Activated T-helper 9 cell treated with anti-CD3 and anti-CD28 coated beads, Interleukin-2, amount 50 U/mL, for 16 hours (primary cell): Measurements from ENCODE around the gene IFNA8.
"Not testable (repeated sequence)": the region's sequence is repeated elsewhere in the genome, so short reads cannot be mapped to it uniquely, and the experiment has no call there.

Source experiments
- DNase-seq: peaks from one replicate; pipeline ENCODE4 v3.0.0-alpha.2; 2020; ENCODE audit warnings: low read depth

Gene IFNA8

DNA sequence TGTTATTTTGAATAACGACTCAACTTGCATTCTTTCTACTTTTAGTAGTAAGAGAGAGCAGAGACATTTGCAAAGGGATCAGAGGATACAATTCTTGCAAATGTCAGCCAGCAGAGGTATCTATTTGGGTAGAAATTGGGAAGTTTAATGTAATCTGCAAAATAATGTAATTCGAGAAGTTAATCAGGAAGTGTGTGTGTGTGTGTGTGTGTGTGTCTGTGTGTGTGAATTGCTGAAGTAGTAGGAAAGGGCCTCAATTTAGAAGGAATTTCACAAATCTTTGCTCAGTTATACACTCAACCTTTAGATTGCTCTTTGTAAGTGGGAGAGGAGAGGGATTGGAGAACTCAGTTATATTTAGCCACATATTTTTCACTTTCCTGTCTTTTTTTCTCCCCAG lies 20.3 kb downstream of the IFNA8 start:
- DNase-seq: no peak

DNA sequence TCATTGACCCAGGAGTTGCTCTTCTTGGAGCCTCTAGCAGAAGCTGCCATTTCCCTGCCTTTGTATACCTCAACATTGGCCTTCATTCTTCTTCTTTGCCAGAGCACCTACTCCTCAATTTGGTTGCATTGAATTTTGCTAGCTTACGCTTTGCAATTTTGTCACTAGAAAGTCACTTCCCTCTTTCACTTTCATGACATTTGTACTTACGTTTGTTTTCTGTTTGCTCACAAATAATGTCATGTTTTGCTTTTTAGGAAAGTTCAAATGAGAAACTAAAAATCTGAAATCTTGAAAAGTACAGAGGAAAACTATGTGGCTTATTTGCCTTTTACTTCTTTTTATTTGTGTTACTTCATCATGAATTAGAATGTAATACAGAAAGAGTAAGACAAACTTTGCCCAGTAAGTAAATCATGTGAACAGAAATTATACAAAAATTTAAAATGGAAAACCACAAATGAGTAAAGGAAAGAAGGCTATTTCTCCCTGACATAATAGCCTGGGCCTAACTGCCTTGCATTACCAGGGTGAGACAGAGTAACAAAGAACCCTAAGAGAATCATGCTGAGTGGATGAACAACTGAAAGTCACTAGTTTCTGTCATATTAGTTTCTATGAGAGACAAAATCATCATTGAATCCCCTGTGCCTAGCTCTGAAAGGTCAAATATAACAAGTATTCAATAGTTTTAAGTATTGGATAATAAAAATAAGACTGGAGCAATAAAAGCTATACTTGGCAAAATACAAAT lies 23.9 kb downstream of the IFNA8 start:
- no peak for DNase-seq

DNA sequence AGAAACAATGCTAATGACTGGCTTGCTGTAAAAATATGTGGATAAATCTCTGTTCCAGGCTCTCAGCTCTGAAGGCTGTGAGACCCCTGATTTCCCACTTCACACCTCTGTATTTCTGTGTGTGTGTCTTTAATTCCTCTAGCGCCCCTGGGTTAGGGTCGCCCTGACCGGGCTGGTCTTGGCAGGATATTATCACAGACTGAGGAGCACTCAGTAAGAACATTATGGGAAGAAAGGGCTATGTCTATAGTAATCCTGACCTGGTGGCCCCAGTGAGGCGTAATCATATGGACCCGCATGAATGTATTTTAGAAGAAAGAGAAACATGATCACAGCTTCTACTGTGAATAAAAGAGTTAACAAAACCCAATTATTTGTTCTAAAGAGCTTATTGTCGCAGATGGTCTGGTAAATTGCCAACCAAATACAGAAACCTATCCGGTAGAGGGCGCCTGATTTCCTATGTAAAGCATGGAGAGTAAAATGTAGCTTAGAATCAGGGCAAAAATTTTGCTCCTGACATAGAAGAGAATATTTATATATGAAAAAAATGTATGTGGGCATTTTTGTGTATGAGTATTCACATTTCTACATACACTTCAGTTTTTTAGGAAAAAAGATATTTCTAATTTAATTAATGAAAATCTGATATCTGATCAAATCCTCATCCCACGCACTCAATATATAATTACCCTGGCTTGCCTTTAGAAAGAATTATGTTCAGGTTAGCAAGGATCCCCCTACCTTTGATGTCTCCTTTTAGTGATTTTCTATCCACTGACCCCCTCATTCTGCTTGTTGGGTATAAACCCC lies 25.5 kb downstream of the IFNA8 start:
- no peak for DNase-seq

DNA sequence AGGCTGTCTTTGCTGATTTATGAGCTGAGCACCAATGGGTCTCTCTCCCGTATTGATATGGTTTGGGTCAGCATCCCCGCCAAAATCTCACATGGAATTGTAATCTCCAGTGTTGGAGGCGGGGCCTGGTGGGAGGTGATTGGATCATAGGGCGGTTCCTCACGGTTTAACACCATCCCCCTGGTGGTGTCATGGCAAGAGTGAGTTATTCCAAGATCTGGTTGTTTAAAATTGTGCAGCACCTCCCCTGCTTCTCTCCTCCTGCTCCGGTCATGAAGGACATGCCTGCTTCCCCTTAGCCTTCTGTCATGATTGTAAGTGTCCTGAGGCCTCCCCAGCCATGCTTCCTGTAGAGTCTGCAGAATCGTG lies 26.1 kb downstream of the IFNA8 start:
- not testable (repeated sequence) for DNase-seq

DNA sequence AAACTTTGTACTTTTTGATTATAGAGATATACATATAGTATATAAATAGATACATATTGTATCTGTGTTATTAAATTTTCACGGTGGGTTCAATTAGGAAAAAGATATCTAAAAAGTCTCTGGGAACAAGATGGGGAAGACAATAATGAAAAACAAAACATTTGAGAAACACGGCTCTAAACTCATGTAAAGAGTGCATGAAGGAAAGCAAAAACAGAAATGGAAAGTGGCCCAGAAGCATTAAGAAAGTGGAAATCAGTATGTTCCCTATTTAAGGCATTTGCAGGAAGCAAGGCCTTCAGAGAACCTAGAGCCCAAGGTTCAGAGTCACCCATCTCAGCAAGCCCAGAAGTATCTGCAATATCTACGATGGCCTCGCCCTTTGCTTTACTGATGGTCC lies 31.2 kb downstream of the IFNA8 start, which contains the start of gene IFNA1:
TSS of gene IFNA1 (plus strand) at position 301 of the 400 bp plus-strand sequence. CDS start at position 370, 69 bp downstream.
- DNase-seq: no peak

DNA sequence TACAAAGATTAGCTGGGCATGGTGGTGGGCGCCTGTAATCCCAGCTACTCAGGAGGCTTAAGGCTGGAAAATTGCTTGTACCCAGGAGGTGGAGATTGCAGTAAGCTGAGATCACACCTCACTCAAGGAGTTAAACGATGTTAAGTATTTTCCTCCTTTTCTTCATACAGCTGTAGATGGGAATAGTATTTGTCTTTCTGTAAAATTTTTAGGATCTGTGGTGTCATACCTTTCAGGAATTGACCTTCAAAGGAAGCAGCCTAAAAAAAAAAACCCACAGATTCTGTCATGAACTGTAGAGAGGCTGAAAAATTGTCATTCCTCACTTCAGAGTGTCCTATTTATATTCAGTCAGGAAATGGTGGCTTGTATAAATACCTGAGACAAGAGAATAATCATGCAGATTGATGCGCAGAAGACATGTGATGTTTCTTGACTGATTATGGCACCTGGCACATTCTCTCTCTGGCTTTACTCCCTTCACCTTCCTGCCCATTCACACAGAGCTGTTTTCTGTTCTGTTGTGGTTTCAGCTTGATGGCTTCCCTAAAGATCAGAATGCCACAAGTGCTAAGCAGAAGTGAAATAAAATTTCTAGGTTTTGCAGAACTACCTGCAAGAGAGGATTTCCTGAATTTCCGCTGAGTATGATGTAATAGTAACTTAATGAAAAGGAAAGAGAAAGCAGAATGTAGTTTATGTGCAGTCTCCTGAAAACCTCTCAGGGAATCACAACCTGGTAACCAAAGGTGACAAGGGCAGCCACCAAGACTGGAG lies 35.1 kb downstream of the IFNA8 start:
- DNase-seq: no peak

DNA sequence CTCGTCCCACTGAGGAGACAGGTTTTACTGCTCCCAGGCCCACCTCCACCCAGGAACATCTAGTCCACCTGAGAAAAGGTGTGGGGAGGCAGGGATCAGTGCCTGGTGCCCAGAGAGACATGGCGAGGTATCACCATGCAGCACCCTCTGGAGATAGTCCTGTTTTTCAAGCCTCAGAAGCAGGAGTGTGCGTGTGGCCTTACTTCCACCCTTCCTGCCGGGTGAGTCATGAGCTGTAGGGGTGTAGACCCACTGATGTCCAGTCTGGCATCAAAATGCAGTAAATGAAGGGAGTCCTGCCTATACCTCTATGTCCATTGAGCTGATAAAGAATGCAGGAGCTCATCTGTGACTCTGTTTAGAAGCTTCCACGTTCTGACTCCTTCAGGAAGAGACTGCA lies 40.4 kb downstream of the IFNA8 start:
- DNase-seq: not testable (repeated sequence)

DNA sequence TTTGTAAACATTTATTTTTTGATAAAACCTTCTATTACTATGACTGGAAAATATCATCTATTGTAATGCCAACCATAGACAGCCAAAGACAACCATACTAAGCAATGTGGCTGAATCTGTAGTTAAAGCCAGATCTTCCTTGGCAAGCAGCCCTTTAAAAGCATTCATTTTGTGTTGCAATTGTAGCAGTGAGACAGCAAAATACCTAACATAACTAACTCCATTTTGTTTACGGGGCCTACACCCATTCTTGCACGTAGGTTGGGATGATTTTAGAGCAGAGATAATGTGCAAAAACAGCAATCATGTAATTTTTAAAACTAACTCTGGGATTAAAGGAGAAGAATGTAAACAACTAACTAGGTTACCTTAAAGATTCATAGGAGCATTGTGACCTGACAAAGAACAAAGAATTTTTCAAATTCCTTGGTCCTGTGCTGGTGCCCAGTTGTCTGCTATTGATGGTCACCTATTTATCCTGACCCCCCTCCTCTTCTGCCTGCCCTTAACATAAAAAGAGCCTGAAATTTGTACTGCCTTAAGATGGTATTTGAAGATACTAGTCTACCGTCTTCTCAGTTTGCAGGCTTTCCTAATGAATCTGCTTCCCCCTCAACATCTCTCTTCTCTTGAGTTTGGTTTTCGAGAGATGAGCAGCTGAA lies 41.9 kb downstream of the IFNA8 start:
- no peak for DNase-seq

DNA sequence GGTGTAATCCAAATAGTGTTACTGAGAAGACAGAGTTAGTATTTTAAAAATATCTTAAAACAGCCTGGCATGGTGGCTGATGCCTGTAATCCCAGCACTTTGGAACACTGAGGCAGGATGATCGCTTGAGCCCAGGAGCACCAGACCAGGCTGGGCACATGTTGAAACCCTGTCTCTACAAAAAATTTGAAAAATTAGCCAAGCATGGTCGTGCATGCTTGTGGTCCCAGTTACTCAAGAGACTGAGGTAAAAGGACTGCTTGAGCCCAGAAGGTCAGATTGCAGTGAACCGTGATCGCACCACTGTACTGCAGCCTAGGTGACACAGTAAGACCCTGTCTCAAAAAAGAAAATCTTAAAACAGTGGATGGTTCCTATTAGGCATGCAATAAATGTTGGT lies 43.8 kb downstream of the IFNA8 start:
- DNase-seq: no peak

DNA sequence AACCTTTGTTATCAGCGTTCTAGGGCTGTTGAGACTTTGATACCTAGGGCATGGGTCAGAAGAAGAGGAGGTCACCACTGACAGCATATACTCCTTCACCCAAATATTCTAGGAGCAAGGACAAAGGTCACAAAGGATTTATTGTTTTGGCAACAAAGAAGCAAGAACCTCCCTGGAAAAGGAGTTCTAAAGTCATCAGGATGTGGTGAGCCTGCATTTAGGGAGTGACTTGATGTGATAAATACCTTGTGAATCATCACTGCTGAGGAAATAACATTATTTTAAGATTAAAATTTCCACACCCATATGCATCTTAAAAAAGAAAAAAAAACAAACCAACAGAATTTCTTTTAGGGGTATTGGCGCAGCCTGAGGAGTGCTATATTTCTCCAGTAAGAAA lies 45.2 kb downstream of the IFNA8 start:
- no peak for DNase-seq

DNA sequence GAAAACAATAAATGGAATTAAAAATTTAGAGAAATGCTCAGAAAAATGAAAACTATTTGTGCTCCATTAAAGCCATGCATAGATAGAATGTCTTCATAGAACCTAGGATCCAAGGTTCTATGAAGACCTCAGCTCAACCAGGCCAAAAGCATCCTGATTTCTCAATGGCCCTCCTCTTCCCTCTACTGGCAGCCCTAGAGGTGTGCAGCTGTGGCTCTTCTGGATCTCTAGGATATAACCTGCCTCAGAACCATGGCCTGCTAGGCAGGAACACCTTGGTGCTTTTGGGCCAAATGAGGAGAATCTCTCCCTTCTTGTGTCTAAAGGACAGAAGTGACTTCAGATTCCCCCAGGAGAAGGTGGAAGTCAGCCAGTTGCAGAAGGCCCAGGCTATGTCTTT lies 46.4 kb downstream of the IFNA8 start:
- DNase-seq: no peak
